NCI-H2107 treated with DMSO at 0.1 percent for 48 hours (cell line): ENCODE results near the gene PPP6R3.
"Not testable (repeated sequence)": the region's sequence is repeated elsewhere in the genome, so short reads cannot be mapped to it uniquely, and the experiment has no call there.

ENCODE experiments used
- DNase-seq: peaks from one replicate; lab custom pipeline; 2025; ENCODE audit not compliant: unreplicated experiment; lab: John Stamatoyannopoulos, UW

The PPP6R3 gene

DNA sequence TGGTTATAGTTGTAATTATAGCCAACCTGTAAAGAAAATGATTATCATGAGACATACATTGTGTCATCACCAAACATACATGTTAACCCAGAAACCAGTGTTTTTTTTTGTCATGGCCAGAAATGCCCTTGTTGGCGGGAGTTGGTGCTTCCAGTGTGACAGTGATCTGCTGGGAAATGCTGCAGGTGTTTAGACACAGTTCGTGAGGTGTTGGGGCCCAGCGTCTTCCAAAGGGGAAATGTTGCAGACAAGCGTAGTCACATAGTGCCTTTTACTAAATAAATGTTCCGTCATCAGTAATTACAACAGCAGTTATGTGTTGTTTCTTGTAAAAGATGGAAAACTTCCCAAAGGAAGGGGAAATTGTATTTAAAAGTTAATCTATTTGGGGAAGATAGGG, 131.2 kb downstream of the PPP6R3 start:
- no peak for DNase-seq

DNA sequence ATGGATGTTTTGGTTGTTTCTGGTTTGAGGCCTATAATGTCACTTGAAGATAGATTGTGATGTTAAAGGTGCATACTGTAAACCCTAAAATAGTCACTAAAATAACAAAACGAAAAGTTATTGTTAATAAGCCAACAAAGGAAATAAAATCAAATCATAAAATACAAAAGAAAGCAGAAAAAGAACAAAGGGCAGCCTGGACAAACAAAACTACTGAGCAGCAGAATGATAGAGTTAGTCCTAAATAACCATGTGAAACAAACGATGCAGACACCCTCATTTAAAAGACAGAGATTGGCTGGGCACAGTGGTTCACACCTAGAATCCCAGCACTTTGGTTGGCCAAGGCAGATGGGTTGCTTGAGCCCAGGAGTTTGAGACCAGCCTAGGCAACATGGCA, 132.9 kb downstream of the PPP6R3 start:
- DNase-seq, result no peak

DNA sequence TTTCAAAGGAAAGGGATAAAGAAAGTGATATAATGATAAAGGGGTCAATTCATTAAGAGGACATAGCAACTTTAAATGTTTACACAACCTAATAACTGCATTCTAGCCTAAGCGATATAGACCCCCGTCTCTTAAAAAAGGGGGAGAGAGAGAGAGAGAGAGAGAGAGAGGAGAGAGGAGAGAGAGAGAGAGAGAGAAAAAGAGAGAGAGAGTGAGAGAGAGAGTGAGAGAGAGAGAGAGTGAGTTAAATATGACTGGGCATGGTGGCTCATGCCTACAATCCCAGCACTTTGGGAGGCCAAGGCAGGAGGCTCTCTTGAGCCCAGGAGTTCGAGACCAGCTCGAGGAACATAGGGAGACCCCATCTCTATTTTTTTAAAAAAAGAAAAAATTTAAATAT, 133.6 kb downstream of the PPP6R3 start:
- DNase-seq, result no peak

DNA sequence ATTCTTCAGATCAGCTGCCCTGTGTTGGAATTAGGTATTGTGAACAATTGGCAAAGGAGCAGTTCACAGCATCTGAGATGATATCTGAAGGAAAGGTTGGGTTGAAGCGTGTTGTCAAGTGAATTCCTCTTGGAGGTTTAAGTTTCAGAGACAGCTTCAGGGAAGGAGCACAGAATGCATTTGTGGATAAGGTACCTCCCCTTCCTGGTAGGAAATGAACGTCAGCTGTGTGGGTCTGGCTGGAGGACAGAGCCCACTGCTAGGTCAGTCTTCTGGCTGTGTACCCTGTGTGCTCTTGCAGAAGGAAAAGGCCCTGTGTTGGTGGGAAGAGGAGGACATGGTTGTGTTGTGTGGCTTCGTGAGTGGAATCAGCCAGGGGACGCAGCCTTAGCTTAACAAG, 135.7 kb downstream of the PPP6R3 start:
- DNase-seq, result no peak

DNA sequence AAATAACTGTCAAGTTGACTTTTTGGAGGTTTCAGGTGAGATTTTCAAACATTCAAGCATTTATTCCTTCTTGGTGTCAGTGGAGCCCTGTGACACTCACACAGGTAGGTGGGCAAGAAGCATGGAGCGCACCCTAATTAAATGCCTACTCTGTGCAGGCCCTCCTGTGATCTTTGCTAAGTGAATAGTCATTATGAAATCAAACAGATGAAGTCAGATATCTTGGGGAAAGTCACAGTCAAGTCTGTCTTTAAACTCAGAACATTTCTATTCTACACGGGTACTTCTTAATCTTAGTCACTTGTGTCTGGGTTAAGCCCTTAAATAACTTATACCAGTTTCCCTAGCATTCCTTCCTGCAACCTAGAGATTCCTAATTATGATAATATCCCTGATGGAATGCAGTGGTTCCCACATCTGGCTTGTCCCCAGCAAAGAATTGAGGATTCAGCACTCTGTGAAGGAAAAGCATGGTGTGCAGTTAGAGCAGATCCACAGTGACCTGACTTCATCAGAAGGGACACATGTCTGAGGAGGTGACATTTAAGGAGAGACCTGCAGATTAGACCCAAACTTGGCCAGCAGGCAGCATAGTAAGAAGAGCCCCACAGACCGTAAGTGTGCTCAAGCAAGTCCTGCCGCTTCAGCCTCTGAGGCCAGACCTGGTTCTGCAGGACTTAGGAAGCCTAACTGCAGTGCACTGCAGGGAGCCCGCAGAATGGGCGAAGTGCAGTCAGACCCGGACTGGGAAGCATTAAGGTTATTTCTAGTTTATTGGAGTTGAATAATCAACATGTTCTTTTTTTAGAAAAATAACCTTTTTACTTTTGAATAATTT, 138.5 kb downstream of the PPP6R3 start:
- no peak for DNase-seq

DNA sequence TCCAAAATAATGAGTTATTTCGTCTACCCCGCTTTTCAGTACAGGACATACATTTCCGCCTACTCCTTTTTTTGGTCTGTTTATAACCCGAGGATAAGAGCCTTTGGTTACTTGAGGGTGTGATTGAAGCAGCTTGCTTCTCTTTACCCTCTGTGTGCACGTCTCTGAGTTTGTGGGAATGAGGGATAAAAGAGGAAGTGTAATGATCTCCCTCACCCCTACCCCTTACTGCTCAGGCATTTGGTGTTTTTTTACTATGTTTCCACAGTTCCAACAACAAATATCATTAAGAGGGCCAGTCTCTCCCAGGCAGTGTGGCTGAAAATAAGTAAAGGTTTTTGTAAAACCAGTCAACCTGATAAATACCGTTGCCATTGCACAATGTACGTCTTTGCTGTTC, 140.6 kb downstream of the PPP6R3 start:
- DNase-seq, result no peak

DNA sequence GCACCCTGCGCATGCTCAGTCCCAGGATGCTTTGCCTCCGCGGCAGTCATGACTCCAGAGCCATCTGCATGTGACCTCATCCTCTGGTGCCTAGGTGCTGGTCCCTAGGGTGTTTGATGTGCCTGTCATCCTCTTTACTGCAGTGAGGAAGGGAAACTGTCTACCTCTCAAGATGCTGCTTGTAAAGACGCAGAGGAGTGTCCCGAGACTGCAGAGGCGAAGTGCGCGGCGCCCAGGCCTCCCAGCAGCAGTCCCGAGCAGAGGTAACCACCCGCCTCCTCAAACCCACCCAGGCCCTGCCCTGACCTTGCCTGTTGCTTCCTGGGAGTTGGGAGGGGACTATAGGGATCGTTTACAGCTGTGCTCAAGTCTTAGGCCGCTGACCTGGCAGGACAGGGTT, 149.2 kb downstream of the PPP6R3 start:
- DNase-seq, result no peak

DNA sequence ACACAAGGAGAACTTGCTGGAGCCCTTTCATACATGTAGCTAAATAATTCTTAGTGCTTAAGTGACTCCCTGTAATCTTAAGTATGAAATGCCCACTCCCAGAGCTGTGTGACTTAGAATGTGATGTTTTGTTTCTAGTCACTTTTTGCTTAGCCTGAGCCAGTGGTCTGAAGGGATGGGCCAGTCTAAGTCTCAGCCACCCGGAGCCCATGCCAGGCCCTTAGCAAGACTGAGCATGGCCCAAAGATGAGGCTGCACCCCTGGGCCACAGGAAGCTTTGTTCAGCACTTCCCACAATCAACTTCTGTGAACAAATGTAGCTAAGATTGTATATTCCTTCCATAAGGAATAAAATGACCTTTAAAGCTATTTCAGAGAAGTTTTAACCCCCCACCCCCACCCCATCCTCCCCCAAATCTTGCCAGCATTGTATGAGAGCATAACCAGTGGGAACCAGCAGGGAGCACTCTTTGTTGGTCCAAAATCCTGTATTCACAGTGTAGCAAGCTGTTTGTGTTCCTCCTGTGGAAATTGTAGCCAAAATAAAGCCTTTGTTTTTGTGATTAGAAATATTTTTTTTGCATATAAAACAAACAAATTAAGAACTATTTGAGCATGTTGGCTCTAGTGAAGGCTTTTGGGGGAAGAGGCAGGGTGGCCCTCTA, 150.0 kb downstream of the PPP6R3 start:
- no peak for DNase-seq

DNA sequence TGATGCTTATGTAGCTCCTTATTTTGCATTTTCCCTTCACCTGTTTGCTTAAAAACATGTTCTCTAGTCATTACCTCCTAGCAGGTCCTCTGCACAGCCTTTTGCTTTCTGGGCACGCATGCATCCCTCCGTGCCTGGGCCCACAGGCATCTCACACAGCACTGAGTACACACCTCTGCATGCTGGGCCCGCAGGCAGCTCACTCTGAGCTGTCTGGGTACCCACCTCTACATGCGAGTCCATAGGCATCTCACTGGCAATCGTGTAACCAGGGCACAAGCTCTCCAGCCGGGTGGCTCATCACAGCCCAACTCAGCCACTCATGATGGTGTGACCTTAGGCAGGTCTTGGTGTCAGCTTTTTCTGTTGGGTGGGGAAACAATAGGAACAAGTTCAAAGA, 155.1 kb downstream of the PPP6R3 start:
- DNase-seq, result no peak

DNA sequence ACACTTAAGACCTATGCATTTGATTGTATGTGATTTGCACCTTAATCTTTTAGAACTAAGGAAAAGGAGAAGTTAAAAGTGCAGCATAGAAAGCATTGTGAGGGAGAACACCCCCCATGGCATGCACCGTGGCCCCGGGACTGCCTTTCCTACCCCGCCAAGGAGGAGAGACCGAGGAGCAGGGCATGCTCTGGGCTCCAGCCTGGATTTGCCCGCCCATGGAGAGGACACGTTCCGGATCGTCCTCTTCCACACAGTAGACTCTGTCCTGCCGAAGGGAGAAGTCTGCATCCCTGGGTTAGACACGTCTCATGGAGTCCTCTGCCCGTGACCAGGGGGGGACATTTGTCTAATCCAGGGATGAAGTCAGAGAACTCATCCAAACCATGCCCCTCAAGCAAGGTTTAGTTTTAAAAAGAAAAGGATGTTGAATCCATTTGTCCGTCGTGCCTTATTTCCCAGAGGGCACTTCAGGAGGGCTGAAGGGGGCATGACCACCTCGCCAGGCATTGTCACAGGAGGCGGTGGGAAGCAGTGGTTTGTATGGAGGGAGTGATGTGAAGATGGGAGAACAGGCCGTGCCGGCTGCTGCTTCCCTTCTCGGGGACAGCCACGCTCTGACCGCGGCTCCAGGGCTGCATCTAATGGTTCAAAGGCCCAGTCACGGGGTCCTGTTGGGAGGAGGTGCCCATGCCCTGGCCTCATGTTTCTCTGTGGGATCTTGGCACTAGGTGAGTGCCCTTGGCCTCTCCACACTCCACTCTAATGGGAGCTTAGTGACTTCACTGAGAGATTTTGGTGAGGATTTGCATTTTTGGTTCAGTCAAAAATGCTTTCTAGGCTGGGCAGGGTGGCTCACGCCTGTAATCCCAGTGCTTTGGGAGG, 157.6 kb downstream of the PPP6R3 start:
- DNase-seq, result no peak

DNA sequence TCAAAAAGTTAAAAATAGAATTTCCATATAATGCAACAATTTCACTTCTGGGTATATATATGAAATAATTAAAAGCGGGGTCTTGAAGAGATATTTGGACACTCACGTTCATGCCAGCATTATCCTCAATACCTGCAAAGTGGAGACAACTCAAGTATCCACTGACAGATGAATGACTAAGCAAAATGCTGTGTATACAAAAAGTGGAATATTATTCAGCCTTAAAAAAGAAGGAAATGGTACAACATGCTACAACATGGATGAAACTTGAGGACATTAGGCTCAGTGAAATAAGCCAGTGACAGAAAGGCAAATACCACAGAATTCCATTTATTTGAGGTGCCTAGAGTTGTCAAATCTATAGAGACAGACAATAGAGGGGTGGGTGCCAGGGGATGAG, 161.3 kb downstream of the PPP6R3 start:
- no peak for DNase-seq

DNA sequence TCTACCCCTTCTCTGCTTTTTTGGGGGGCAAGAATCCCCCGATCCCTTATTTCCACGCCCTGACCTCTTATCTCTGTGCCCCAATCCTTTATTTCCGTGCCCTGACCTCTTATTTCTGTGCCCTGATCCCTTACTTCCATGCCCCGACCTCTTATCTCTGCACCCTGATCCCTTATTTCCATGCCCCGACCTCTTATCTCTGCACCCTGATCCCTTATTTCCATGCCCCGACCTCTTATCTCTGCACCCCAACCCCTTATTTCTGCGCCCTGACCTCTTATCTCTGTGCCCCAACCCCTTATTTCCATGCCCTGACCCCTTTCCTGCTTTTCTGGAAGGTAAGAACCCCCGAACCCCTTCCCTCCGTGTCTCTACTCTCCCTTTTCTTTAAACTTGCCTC, 163.2 kb downstream of the PPP6R3 start:
- not testable (repeated sequence) for DNase-seq

DNA sequence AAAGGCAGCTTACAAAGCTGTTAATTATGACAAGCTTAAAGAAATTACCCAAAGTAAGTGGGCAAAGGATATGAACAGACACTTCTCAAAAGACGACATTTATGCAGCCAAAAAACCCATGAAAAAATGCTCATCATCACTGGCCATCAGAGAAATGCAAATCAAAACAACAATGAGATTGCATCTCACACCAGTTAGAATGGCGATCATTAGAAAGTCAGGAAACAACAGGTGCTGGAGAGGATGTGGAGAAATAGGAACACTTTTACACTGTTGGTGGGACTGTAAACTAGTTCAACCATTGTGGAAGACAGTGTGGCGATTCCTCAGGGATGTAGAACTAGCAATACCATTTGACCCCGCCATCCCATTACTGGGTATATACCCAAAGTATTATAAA, 164.5 kb downstream of the PPP6R3 start:
- DNase-seq, result not testable (repeated sequence)

DNA sequence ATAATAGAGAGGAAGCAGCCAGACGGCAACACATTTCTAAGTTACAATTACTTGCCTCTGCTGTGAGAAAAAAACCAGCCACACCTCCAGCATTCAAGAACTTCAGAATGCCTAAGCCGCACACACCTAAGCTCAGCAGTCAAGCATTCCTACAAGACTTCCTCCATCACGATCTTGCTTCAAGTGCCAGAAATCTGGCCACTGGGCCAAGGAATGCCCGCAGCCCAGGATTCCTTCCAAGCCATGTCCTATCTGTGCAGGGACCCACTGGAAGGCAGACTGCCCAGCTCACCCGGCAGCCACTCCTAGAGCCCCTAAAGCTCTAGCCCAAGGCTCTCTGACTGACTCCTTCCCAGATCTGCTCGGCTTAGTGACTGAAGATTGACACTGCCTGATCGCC, 165.7 kb downstream of the PPP6R3 start:
- not testable (repeated sequence) for DNase-seq

DNA sequence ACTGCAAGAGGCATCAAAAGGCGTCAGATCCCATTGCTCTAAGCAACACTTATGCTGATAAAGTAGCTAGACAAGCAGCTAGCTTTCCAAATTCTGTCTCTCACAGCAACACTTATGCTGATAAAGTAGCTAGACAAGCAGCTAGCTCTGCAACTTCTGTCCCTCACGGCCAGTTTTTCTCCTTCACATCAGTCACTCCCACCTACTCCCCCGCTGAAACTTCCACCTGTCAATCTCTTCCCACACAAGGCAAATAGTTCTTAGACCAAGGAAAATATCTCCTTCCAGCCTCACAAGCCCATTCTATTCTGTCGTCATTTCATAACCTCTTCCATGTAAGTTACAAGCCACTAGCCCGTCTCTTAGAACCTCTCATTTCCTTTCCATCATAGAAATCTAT, 168.3 kb downstream of the PPP6R3 start:
- not testable (repeated sequence) for DNase-seq

DNA sequence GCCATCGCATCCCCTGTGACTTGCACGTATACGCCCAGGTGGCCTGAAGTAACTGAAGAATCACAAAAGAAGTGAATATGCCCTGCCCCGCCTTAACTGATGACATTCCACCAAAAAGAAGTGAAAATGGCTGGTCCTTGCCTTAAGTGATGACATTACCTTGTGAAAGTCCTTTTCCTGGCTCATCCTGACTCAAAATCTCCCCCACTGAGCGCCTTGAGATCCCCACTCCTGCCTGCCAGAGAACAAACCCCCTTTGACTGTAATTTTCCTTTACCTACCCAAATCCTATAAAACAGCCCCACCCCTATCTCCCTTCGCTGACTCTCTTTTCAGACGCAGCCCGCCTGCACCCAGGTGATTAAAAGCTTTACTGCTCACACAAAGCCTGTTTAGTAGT, 171.8 kb downstream of the PPP6R3 start:
- not testable (repeated sequence) for DNase-seq

DNA sequence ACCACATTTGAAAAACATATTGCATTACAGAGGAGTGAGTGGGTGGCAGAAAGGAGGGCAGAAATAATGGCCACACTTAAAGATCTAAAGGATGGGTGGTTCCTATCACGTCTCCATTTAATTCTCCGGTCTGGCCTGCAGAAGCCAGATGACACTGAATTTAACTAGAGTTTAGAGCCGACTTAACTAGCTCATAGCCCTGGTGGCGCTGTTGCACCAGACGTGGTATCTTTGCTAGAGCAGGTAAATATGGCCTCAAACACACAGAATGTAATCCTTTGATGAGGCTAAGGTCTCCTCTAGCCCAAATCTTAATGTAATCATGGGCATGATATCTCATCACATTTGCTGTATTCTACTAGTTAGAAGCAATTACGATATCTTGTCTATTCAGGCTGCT, 172.2 kb downstream of the PPP6R3 start:
- DNase-seq, result peak; percentile 66

DNA sequence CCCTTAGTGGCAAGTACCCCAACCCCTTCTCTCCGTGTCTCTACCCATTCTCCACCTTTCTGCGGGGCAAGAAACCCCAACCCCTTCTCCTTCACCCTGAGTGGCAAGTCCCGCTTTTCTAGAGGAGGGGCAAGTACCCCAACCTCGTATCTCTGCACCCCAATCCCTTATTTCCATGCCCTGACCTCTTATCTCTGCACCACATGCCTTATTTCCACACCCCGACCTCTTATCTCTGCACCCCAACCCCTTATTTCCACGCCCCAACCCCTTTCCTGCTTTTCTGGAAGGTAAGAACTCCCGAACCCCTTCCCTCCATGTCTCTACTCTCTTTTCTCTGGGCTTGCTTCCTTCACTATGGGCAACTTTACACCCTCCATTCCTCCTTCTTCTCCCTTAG, 174.1 kb downstream of the PPP6R3 start:
- DNase-seq, result not testable (repeated sequence)

DNA sequence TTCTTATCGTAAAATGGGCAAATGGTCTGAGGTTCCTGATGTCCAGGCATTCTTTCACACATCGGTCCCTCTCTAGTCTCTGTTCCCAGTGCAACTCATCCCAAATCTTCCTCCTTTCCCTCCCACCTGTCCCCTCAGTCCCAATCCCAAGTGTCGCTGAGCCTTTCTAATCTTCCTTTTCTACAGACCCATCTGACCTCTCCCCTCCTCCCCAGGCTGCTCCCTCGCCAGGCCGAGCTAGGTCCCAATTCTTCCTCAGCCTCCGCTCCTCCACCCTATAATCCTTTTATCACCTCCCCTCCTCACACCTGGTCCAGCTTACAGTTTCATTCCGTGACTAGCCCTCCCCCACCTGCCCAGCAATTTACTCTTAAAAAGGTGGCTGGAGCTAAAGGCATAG, 174.6 kb downstream of the PPP6R3 start:
- not testable (repeated sequence) for DNase-seq

DNA sequence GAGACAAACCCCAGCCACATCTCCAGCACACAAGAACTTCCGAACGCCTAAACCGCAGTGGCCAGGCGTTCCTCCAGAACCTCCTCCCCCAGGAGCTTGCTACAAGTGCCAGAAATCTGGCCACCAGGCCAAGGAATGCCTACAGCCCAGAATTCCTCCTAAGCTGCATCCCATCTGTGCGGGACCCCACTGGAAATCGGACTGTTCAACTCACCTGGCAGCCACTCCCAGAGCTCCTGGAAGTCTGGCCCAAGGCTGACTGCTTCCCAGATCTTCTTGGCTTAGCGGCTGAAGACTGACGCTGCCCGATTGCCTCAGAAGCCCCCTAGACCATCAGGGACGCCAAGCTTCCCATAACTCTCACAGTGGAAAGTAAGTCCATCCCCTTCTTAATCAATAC, 175.3 kb downstream of the PPP6R3 start:
- DNase-seq, result not testable (repeated sequence)

DNA sequence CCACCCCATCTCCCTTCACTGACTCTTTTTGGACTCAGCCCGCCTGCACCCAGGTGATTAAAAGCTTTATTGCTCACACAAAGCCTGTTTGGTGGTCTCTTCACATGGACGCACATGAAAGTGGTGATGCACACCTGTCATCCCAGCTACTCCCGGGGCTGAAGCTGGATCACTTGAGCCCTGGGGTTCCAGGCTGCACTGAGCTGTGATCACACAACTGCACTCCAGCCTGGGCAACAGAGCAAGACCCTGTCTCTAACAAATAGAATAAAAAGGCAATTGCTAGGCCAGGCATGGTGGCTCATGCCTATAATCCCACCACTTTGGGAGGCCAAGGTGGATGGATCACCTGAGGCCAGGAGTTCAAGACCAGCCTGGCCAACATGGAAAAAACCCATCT, 178.8 kb downstream of the PPP6R3 start:
- not testable (repeated sequence) for DNase-seq

DNA sequence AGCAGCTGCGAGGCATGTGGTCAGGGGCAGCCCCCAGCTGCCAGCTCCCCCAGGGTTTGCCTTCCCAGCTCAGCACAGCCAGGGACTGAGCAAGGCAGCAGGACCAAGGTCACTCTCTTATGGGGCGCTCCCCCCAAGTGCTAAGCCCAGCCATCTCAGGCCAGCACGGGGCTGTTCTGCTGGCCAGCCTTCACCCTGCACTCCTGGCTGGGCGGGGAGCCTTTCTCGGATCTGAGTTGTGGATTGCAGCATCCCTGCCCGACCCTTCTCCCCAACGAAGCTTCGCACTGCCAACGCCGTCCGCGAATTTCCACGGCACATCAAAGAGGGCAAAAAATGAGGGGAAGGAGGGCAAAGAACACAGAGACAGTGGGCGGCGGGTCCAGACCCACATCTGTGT, 181.3 kb downstream of the PPP6R3 start:
- no peak for DNase-seq
